GM12878 (cell line): Measurements from ENCODE around the gene DNMT3A.

Source experiments
- RBBP5 ChIP-seq: fragments of 200-600 bp; sonication (generic); conservative IDR thresholded peaks from 2 replicates; pipeline ENCODE4 v1.6.1; 2016
- TF ChIP-seq, protein P1 (sequence below), 3 experiments: IDR thresholded peaks in 2 of 3; conservative IDR thresholded peaks in 1 of 3; 2 replicates each; pipeline ENCODE4 v1.5.1; 2011; ENCODE audit warnings: low read depth in 3 of 3, low read length in 3 of 3, mild to moderate bottlenecking in 3 of 3, control low read depth in 2 of 3, moderate library complexity in 2 of 3, inconsistent platforms in 1 of 3, mixed read lengths in 1 of 3; ENCODE audit not compliant: control insufficient read depth in 2 of 3, insufficient read depth in 1 of 3; ENCODE audit errors: extremely low read depth in 1 of 3

DNA sequence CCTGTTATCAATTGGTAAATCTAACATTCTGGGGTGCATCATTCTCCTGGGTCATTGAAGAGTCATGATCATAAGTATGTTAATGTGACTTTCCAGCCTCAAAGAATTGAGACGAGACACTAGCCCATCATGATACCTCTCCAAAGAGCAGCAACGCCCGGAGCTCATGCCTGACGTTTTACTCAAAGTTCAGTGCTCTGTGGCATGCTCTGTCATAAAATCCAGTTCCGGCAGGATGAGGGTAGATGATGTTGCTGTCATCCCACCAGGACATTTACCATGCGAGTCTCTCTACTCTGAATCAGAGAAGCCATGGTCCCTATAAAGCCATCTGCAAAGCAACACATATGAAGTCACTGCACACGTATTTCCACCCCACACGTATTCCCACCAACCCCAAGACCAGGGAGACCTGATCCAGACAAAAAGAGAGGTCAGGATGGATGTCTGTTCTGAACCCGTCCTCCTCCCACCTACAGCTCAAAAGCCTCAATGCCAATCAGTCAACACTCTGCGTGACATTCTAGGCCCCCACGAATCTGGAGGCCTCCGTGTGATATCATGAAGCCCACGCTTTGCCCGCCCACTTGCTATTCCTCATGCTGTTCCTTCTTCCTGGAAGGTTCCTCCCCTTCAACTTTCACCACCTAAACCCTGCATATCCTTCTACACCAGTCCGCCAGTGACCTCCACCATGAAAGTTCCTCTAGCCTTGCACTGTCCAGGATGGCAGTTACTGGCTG is 85.8 kb downstream of the DNMT3A start:
- TF ChIP-seq, protein P1, sequence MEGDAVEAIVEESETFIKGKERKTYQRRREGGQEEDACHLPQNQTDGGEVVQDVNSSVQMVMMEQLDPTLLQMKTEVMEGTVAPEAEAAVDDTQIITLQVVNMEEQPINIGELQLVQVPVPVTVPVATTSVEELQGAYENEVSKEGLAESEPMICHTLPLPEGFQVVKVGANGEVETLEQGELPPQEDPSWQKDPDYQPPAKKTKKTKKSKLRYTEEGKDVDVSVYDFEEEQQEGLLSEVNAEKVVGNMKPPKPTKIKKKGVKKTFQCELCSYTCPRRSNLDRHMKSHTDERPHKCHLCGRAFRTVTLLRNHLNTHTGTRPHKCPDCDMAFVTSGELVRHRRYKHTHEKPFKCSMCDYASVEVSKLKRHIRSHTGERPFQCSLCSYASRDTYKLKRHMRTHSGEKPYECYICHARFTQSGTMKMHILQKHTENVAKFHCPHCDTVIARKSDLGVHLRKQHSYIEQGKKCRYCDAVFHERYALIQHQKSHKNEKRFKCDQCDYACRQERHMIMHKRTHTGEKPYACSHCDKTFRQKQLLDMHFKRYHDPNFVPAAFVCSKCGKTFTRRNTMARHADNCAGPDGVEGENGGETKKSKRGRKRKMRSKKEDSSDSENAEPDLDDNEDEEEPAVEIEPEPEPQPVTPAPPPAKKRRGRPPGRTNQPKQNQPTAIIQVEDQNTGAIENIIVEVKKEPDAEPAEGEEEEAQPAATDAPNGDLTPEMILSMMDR (IDR thresholded peaks at IDR 0.05 in 2 of 3, conservative IDR thresholded peaks at IDR 0.05 in 1 of 3; ENCODE audit: control insufficient read depth in 2 of 3, extremely low read depth in 1 of 3, insufficient read depth in 1 of 3, low read depth in 3 of 3, low read length in 3 of 3) = no peak
- no peak for TF ChIP-seq RBBP5
